GM13976 (cell line): ENCODE measurements around the gene PRPF40A.

ENCODE experiments used
- DNase-seq: peaks from one replicate; pipeline ENCODE4 v3.0.0; 2012; ENCODE audit warnings: low spot score
- CTCF ChIP-seq: IDR thresholded peaks from 2 replicates; pipeline ENCODE4 v1.5.1; 2012; ENCODE audit warnings: borderline replicate concordance, mild to moderate bottlenecking; ENCODE audit not compliant: insufficient read depth; ENCODE audit errors: extremely low read depth, missing control alignments, control extremely low read depth
- in situ Hi-C: fragments of 300-500 bp; cut with MboI; formaldehyde crosslinking; loops from one replicate; pipeline ENCODE4 v1.12.0; 2022; ENCODE audit warnings: low sequenced_read_pairs, mixed read lengths, inconsistent platforms; ENCODE audit not compliant: unreplicated experiment

PRPF40A gene

DNA sequence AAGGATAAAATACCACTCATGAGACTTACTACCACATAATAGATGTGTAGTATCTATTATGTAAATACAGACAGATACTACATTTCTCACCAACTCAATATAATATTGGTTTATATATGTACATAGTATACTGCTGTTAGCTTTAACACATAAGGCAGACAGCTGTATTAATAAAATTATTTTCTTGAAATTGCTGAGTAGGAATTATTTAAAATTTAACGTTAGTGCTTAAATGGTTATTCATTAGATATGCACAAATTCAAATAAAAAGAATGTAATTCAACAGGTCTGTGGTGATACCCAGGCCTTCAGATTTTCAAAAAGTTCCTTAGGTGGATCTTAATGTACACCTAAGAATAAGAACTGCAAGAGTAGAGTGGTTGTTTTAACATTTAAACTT lies 59.0 kb downstream of the PRPF40A start:
- no peak for TF ChIP-seq CTCF
- in situ Hi-C loops = no loop called here
- no peak for DNase-seq

DNA sequence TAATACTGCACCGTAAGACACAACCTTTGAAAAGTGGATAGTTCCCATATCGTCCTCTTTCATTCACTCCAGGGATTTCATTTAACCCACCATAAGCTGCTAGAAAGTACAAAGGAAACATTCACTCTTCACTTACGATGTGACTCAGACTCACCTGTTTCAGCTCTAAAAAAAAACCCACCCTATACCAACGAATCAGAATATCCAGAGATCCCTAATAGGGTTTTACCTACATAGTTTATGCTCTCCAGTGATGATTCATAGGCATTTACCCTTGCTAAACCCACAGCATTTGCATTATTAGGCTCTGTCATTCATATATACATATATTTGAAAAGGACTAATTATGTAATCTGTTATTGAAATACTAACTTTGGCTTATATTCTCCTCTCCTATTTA lies 60.2 kb downstream of the PRPF40A start:
- peak; percentile 11 for DNase-seq
- in situ Hi-C loops = no loop called here
- no peak for TF ChIP-seq CTCF

DNA sequence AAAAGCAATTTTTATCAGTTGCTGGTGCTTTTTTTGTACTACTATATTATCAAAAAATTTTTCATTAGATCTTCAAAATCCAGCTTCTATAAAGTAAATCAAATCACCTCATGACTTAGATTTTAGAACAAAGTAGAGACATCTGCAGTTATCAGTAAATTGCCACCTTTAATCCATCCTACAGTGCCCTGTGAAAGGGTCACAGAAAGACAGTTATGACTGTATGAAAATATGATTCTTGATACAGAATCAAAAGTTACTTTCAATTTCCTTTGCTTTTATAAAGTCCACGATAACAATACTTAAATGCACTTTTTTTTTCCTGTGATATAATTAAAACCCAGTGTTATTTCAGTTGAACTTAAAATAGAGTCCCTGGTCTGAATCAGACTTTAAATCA lies 61.4 kb downstream of the PRPF40A start:
- no peak for TF ChIP-seq CTCF
- in situ Hi-C loops = no loop called here
- no peak for DNase-seq

DNA sequence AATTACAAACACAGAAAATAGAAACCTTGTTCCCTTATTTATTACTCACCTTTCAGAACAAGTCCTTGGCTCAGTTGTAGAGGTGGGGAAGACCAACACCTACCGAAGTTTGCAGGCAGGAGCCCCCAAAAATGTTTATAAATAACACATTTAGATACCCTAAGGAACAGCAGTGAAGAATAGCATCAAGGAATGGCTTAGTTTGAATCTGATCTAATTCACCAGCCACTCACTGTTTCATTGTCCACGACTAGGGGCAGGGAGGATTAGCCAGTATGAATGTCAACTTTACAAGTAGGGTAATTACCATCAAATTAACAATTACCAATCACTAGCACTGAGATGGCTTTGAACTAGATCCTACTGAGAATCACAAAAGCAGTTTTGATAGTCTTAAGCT lies 65.4 kb downstream of the PRPF40A start:
- no peak for TF ChIP-seq CTCF
- no peak for DNase-seq
- in situ Hi-C loops = no loop called here

DNA sequence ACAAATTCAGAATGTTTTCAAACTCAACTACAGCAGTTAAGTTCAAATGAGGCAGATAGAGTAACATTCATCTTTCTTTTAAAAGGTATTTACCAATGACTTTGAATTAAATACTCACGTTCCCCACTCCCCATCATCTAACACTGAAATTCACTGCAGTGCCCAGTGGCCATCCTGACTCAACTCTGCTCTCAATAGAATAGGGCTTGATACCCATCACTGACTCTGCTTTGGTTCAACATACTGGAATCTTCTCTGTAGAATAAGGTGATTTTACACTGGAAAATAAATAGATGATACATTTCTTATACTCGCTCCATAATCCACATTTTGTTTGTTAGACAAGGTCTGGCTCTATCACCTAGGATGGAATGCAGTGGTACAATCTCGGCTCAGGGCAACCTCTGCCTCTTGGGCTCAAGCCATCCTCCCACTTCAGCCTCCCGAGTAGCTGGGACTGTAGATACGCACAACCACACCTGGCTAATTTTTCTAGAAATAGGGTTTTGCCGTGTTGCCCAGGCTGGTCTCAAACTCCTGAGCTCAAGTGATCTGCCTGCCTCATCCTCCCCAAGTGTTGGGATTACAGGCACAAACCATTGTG lies 66.4 kb downstream of the PRPF40A start:
- DNase-seq = no peak
- TF ChIP-seq CTCF = no peak
- in situ Hi-C loops = no loop called here

- in situ Hi-C loops = no loop called here
- no peak for TF ChIP-seq CTCF
- no peak for DNase-seq
Observed at GRCh38 chr2:152649997-152650396, 67.3 kb downstream of the PRPF40A start.
